Stimulated activated CD4-positive, alpha-beta T cell treated with anti-CD3 and anti-CD28 coated beads, Interleukin-1b, Interleukin-23, amount 100 ng/mL, for 1 hour (primary cell): ENCODE measurements around the gene OCIAD1.
A peak's percentile ranks its signal among the peaks of the same experiment; 100 is the strongest.
"Not testable (repeated sequence)": the region's sequence is repeated elsewhere in the genome, so short reads cannot be mapped to it uniquely, and the experiment has no call there.

Experiments used
- DNase-seq, 2 donors: peaks; one replicate each; pipeline ENCODE4 v3.0.0-alpha.2; 2020; ENCODE audit warnings: low read depth in 2 of 2

The OCIAD1 gene

DNA sequence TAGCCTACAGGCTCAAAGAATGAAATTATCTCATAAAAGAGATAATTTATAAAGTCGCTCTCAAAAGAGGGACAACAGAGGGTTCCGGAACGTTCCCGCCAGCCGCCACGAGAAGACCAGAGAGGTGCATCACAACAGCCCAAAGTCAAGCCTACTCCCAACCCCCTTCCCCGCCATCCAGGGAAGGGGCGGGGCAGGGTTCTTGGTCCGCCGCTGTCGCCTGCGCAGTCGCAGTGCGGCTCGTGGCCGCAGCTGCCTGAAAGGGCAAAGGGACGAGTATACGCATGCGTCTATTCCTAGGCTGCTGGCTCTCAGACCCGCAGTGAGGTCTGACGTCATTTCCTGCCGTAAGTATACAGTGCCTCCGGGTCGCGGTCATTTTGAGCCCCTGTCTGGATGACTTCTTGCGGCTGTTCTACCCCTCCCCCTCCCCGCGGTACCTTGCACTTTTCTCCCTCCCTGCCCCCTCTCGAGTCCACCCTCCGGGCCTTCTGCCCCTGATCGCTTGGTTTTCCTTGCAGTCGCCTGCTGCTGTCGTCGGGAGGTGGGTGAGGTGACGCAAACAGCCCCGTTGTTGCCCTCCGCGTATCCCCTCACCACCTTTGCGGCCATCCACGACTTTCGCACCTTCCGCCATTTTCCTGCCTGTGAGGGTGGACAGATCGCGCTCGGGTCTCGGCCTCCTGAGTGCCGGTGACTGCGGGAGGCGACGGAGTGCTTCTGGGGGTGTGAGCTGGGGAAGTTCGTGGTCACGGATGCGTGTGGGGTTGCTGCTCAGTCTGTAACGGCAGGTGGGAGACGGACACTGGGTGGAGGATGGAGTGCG lies at the start of gene OCIAD1:
Gene OCIAD1 (plus strand): TSS at position 383 of the 826 bp plus-strand sequence. CDS start 1,537 bp downstream, outside the sequence.
- peak; percentile 72 to 87 for DNase-seq

GRCh38 chr4:48781968-48782367 lies 48.9 kb upstream of the OCIAD1 start:
- no peak for DNase-seq

DNA sequence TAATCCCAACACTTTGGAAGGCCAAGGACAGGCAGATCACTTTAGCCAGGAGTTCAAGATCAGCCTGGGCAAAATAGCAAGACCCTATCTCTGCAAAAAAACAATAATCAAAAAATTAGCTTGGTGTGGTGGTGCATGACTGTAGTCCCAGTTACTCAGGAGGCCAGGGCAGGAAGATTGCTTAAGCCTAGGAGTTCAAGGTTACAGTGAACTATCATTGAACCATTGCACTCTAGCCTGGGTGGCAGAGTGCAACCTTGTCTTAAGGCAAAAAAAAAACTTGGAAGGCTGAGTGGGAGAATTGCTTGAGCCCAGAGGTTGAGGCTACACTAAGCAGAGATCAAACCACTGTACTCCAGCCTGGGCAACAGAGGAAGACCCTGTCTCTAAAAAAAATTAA lies 45.6 kb upstream of the OCIAD1 start:
- no peak for DNase-seq

DNA sequence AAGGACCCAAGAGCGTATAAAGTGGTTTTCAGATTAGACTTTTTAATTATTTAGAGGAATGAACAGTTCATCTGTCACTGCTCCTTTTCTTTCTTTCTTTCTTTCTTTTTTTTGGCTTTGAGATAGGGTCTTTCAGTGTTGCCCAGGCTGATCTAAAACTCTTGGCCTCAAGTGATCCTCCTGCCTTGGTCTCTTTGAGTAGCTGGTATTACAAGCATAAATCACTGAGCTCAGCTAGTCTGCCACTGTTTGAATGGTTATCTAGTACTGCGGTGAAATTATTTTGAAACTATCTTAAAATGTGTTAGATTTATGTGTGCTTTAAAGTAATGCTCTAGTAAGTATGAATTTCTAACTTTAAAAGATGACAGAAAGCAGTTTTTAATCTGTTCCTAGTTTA lies 44.3 kb upstream of the OCIAD1 start:
- no peak for DNase-seq

DNA sequence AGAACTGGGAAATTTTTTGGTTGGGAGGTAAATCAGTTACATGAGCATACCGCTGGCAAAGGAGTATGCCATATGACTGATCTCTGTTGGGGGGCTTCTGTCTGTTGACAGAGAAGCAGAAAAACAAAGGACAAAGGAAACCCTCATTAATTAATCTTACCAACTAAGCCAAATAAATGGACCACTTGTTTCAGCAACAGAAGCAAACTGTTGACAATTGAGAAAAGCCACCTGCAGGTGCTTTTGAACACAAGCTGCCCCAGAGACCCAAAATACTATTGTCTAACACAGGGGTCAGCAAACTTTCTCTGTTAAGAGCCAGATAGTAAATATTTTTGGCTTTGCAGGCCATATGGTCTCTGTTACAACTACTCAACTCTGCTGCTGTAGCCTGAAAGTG lies 43.8 kb upstream of the OCIAD1 start:
- no peak for DNase-seq

DNA sequence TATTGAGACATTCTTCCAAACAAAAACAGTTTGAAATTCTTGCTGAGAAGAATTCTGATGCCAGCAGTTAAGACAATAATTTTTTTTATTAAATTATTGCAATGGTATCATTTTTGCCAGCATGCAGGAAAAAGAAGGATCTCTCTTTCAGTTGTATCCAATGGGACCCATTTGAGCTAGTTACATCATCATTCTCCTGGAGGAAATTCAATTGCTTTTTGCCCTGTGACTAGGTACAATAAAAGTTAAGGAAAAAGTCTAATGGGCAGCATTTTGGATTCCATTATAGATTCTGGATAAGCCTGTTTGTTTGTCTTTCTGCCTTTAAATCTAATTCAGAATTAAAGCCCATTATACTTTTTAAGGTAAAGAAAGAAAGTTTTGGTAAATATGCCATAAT lies 40.3 kb upstream of the OCIAD1 start:
- DNase-seq: no peak

GRCh38 chr4:48791313-48791712 lies 39.6 kb upstream of the OCIAD1 start:
- no peak for DNase-seq

- DNase-seq: no peak
Measured at GRCh38 chr4:48792348-48793006, 38.4 kb upstream of the OCIAD1 start.

DNA sequence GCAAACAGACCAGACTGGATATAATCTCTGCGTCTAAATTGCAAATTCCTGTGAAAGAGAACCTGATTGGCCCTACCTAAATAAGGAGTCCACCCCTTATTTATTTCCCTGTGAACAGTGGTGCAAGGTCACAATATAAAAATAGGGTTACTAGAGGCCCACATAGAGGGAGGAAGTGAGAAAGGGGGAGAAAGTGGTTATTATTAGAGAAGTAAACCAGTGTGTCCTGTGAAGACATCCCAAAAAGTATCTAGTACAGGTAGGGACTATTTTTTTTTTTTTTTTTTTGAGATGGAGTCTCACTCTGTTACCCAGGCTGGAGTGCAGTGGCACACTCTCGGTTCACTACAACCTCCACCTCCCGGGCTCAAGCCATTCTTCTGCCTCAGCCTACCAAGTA lies 35.8 kb upstream of the OCIAD1 start:
- DNase-seq: no peak

DNA sequence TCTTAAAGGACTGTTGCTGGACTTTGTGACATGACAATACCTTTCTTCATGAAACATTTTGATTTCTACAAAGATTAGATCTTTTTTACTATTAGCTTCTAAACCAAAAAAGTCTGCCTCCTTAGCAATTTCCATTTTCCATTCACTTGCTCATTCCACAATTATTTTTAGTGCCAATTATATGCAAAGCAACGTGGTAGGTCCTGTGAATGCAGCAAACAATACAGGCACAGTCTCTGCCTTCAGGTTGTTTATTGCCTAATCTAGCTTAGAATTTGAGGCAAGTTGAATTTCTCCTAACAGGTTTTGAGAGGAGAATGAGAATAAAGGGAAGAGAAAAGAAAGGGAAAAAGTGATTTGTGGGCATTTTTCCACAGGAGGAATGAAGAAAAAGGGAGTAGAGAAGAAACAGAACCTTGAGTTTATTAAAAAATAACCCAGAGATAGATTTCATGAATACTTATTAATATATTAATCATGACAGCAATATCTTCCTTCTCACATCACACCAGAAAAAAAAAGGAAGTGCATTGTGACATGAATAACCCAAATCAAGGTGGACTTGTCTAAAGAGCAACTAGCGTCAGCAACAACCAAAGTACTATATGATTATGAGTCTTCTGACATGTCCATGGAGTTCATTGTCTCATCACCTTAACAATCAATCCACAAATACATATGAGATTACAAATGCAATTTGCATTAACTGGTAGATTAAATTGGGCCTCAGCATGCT lies 34.5 kb upstream of the OCIAD1 start:
- DNase-seq: no peak

GRCh38 chr4:48796927-48797679 lies 33.8 kb upstream of the OCIAD1 start:
- DNase-seq: no peak

DNA sequence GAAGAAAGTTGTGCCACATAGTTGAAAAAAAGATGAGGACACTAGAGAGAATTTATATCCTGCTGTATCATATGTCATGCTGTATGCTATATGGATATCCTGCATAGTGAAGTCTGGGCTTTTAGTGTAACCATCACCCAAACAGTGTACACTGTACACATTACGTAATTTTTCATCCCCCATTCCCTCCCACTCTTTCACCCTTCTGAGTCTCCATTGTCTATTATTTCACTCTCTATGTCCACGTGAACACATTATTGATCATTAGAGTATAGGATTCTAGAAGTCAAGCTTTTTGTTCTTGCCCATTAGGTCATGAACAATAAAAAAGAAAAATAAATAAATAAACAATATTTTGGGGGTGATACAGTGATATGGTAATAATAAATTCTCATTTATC lies 32.8 kb upstream of the OCIAD1 start:
- DNase-seq: no peak

GRCh38 chr4:48799157-48799556 lies 31.7 kb upstream of the OCIAD1 start:
- DNase-seq: no peak

DNA sequence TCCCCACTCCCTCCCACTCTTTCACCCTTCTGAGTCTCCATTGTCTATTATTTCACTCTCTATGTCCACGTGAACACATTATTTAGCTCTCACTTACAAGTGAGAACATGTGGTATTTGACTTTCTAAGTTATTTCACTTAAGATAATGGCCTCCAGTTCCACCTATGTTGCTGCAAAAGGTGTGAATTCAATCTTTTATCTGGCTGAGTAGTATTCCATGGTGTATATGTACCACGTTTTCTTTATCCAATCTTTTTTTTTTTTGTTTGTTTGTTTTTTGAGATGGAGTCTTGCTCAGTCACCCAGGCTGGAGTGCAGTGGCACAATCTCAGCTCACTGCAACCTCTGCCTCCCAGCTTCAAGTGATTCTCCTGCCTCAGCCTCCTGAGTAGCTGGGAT lies 30.7 kb upstream of the OCIAD1 start:
- DNase-seq: not testable (repeated sequence)

DNA sequence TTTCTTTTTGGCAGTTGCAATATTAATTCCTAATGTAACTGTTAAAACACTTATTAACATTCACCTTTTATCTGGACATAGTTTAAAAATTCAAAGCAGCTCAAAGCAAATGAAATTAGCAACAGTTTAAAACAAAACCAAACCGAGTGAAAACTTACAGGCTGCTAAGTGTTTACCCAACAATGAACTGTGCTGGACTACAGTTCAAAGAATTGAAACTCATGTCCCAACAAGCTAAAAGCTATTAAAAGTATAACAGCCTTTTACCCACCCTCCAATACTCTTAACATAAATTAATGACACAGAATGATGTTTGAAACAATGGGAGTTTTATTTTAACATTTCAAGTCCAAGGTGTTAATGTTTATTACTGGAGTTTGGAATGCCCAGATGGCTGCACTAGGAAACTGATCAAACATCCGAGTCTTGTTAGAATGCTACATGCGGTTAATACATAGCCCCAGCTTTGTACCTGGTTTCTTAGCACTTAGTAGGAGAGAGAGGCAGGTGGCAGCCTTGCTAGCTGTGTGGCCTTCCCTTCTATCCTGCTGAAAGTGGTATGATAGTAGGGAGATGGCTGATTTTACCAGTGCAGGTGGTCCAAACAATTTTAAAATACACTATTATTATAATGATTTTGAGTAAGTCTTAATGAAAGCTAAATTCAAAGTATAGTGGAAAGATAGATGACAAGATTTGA lies 29.7 kb upstream of the OCIAD1 start:
- DNase-seq: no peak

DNA sequence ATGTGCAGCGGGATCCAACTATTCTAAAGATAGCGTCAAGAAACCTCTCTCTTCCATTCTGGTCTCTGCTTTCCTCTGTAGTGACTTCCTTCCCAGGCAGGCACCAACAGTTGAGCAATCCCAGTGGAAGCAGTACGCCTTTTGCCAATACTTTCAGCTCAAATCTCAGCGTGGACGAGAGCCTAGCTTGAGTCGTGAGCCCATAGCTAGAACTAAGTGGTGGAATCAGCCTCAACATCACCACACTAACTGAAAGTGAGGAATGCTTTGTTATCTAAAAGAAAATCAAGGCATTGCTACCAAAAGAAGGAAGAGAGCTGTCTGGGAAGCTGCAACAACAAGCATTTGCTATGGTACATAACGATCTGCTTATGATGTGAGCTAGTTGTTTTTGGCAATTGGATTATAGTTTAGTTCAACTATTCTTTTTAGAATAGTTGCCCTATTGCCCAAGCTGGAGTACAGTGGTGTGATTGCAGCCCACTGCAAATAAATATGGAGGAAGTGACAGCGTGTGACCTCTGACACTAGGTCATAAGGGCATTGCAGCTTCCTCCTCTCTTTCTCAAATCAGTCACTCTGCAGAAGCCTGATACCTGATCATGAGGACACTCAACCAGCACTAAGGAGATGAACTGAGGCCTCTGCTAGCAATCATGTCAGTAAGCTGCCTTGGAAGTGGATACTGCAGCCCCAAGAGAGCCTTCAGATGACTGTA lies 26.1 kb upstream of the OCIAD1 start:
- DNase-seq: no peak

- DNase-seq: no peak
Measured at GRCh38 chr4:48812866-48813265, 18.0 kb upstream of the OCIAD1 start.

GRCh38 chr4:48813964-48814363 lies 16.9 kb upstream of the OCIAD1 start:
- DNase-seq: no peak

DNA sequence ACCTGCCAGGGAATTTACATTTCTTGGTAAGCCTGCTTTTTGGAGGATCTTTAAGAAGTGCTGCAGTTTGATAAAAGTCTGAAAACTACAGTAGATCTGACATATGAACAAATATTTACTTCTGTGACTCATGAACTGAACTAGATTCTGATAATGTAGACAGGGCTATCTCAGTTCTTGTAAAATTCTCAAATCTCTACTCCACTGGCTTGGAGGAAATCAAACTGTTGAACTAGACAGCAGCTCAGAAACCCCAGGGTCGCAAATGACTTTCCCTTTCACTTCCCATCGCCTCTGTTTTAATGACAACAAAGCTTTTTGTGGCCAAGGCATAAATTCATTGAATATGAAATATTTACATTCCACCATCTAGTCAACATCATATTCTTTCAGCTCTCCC lies 15.4 kb upstream of the OCIAD1 start:
- no peak for DNase-seq

DNA sequence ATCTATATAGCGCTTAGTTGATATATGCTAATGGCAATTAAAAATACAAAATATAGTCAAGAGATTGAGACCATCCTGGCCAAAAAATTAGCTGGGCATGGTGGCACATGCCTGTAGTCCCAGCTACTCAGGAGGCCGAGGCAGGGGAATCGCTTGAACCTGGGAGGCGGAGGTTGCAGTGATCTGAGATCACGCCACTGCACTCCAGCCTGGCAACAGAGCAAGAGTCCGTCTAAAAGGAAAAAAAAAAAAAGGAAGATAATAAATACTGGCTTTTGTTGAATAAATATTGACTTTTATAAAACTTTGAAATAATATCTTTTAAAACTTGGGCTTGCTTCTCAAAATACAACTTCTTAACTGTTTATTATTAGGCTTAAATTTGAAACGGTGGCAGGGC lies 14.6 kb upstream of the OCIAD1 start:
- not testable (repeated sequence) for DNase-seq

DNA sequence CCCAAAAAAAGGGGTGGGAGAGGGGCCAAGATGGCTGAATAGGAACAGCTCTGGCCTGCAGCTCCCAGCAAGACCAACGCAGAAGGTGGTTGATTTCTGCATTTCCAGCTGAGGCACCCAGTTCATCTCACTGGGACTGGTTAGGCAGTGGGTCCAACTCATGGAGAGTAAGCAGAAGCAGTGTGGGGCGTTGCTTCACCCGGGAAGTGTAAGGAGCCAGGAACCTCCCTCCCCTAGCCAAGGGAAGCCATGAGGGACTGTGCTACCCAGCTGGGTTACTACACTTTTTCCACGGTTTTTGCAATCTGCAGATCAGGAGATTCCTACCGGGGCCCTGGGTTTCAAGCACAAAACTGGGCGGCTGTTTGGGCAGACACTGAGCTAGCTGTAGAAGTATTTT lies 13.9 kb upstream of the OCIAD1 start:
- no peak for DNase-seq
